ENCODE data around the gene RAD51B. TPM values are rescaled to one million over a fixed set of nuclear protein-coding genes. Genes with fewer than 3 reads are reported as not detected.

RAD51B gene
- total and polyA plus RNA-seq, 2 of the 13 experiments (the other 11 are each of a cell fraction or from before 2014, with no cell fraction given) = 7.0 to 9.5 TPM

DNA sequence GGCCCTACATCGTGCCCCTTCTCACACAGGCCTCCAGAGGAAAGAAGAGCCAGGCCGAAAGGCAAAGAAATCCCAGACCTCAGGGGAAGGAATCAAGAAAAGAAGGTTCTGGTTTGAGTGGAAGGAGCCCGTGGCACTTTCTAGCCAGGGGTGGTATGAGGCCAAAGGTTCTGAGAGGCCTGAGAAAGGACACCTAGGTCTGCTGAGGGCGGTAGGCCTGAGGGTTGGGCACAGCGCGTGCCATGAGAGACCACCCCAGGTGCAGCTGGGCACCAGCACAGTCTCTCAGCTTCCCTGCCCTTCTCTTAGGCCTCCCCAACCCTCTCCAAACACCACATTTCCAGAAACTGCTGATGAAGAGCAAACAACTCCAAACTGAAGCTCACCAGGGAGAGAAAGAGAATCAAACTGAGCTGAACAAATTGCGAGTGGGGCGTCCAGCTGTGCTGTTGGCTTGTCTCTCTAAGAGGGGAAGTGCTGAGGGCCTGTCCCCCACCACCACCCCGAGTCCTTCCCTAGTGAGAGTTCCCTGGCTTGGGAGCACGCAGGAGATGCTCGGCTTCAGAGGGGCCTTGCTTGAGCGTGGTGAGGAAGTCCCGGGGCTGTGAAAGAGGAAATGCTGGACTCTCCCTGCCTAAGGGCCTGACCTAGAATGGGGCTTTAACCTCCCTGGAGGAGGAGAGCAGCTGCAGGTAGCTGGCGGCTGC, 788.4 kb downstream of the RAD51B start (continued):
- TF ChIP-seq, protein P1, sequence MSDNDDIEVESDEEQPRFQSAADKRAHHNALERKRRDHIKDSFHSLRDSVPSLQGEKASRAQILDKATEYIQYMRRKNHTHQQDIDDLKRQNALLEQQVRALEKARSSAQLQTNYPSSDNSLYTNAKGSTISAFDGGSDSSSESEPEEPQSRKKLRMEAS (IDR thresholded peaks at IDR 0.05) = peak; percentile 15; the same call in 1 of the 2 replicates
- TF ChIP-seq, protein P2, sequence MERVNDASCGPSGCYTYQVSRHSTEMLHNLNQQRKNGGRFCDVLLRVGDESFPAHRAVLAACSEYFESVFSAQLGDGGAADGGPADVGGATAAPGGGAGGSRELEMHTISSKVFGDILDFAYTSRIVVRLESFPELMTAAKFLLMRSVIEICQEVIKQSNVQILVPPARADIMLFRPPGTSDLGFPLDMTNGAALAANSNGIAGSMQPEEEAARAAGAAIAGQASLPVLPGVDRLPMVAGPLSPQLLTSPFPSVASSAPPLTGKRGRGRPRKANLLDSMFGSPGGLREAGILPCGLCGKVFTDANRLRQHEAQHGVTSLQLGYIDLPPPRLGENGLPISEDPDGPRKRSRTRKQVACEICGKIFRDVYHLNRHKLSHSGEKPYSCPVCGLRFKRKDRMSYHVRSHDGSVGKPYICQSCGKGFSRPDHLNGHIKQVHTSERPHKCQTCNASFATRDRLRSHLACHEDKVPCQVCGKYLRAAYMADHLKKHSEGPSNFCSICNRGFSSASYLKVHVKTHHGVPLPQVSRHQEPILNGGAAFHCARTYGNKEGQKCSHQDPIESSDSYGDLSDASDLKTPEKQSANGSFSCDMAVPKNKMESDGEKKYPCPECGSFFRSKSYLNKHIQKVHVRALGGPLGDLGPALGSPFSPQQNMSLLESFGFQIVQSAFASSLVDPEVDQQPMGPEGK (CRISPR knock-in tag; IDR thresholded peaks at IDR 0.05) = no peak
- TF ChIP-seq, protein P3, sequence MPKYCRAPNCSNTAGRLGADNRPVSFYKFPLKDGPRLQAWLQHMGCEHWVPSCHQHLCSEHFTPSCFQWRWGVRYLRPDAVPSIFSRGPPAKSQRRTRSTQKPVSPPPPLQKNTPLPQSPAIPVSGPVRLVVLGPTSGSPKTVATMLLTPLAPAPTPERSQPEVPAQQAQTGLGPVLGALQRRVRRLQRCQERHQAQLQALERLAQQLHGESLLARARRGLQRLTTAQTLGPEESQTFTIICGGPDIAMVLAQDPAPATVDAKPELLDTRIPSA (CRISPR knock-in tag; IDR thresholded peaks at IDR 0.05; ENCODE audit: borderline replicate concordance) = no peak
- TF ChIP-seq, protein P4, sequence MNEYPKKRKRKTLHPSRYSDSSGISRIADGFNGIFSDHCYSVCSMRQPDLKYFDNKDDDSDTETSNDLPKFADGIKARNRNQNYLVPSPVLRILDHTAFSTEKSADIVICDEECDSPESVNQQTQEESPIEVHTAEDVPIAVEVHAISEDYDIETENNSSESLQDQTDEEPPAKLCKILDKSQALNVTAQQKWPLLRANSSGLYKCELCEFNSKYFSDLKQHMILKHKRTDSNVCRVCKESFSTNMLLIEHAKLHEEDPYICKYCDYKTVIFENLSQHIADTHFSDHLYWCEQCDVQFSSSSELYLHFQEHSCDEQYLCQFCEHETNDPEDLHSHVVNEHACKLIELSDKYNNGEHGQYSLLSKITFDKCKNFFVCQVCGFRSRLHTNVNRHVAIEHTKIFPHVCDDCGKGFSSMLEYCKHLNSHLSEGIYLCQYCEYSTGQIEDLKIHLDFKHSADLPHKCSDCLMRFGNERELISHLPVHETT (CRISPR knock-in tag; conservative IDR thresholded peaks at IDR 0.05) = no peak
- TF ChIP-seq ETV5 (CRISPR knock-in tag; IDR thresholded peaks at IDR 0.05; ENCODE audit: borderline replicate concordance) (no peak), KLF16 (CRISPR knock-in tag; IDR thresholded peaks at IDR 0.05) (0 out of 4 replicates have a peak, but pooled peaks of 1 of the 2 experiments have one; percentile 7), ZNF12 (CRISPR knock-in tag; IDR thresholded peaks at IDR 0.05) (no peak), HNRNPL (IDR thresholded peaks at IDR 0.05; ENCODE audit: low read depth, low read length) (peak; percentile 71; the same call in 1 of the 2 replicates), SNRNP70 (IDR thresholded peaks at IDR 0.05; ENCODE audit: low read depth, low read length) (no peak), ZC3H4 (CRISPR knock-in tag; IDR thresholded peaks at IDR 0.05; ENCODE audit: borderline replicate concordance) (no peak), ZNF484 (CRISPR knock-in tag; IDR thresholded peaks at IDR 0.05; ENCODE audit: borderline replicate concordance, low read depth) (no peak), MEIS2 (CRISPR knock-in tag; IDR thresholded peaks at IDR 0.05) (no peak), NFATC3 (CRISPR knock-in tag; IDR thresholded peaks at IDR 0.05) (no peak), AGO1 (IDR thresholded peaks at IDR 0.05; ENCODE audit: low read depth, low read length, poor library complexity, severe bottlenecking) (peak; percentile 9), ZNF776 (CRISPR knock-in tag; IDR thresholded peaks at IDR 0.05) (peak; percentile 13; the same call in 1 of the 2 replicates)
- TF ChIP-seq, protein P5, sequence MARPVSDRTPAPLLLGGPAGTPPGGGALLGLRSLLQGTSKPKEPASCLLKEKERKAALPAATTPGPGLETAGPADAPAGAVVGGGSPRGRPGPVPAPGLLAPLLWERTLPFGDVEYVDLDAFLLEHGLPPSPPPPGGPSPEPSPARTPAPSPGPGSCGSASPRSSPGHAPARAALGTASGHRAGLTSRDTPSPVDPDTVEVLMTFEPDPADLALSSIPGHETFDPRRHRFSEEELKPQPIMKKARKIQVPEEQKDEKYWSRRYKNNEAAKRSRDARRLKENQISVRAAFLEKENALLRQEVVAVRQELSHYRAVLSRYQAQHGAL (CRISPR knock-in tag; IDR thresholded peaks at IDR 0.05; ENCODE audit: not compliant biosample characterization) = no peak
- TF ChIP-seq, protein P6, sequence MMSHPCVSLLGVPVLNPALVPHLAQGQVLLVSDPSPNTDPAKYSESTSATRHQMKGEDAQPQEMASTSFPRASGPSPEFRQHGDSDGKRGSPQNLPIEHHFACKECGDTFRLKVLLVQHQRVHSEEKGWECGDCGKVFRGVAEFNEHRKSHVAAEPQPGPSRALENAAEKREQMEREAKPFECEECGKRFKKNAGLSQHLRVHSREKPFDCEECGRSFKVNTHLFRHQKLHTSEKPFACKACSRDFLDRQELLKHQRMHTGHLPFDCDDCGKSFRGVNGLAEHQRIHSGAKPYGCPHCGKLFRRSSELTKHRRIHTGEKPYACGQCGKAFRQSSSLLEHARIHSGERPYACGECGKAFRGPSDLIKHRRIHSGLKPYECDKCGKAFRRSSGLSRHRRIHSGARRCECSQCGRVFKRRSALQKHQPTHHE (CRISPR knock-in tag; IDR thresholded peaks at IDR 0.05; ENCODE audit: borderline replicate concordance) = no peak
- TF ChIP-seq, protein P7, sequence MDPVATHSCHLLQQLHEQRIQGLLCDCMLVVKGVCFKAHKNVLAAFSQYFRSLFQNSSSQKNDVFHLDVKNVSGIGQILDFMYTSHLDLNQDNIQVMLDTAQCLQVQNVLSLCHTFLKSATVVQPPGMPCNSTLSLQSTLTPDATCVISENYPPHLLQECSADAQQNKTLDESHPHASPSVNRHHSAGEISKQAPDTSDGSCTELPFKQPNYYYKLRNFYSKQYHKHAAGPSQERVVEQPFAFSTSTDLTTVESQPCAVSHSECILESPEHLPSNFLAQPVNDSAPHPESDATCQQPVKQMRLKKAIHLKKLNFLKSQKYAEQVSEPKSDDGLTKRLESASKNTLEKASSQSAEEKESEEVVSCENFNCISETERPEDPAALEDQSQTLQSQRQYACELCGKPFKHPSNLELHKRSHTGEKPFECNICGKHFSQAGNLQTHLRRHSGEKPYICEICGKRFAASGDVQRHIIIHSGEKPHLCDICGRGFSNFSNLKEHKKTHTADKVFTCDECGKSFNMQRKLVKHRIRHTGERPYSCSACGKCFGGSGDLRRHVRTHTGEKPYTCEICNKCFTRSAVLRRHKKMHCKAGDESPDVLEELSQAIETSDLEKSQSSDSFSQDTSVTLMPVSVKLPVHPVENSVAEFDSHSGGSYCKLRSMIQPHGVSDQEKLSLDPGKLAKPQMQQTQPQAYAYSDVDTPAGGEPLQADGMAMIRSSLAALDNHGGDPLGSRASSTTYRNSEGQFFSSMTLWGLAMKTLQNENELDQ (CRISPR knock-in tag; IDR thresholded peaks at IDR 0.05; ENCODE audit: borderline replicate concordance) = no peak

Measured in HepG2 (cell line).